NCI-H1417 treated with DMSO at 0.1 percent for 48 hours (cell line): ENCODE data around the gene AKR1C8.

ENCODE experiments used
- DNase-seq: peaks from one replicate; lab custom pipeline; 2025; lab: John Stamatoyannopoulos, UW

Gene AKR1C8

DNA sequence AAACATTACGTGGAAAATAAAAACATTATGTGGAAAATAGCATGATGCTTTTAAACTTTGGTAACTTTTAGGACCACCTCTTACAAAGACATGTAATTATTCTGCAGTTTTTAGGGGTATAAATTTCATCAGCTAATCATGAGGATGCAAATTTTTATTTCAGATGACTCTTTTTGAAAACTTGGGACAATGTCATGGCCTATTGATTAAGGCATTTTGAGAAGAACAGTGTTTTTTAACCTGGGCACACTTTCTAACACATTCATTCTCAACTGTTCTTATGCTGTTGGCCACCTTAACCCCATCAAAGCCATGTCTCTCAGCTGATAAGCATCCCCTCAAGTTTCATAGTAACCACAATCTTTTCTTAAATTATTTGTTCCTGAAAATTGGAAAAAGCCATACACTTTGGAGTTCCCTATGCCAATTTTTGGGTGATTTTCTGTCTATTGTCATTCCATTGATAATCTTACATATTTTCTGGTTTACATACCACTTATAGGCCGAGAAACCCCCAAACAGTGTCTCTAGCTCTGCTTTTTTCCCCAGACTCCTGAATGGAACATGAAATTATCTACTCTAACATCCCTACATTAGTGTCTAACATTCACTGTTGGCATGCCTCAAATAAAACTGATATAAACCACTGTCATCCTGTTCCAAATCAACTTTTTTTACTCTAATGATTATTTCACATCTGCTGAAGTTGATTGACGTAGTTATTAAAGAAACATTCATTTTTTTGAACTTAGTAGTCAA, 76.1 kb downstream of the AKR1C8 start:
- DNase-seq: no peak

DNA sequence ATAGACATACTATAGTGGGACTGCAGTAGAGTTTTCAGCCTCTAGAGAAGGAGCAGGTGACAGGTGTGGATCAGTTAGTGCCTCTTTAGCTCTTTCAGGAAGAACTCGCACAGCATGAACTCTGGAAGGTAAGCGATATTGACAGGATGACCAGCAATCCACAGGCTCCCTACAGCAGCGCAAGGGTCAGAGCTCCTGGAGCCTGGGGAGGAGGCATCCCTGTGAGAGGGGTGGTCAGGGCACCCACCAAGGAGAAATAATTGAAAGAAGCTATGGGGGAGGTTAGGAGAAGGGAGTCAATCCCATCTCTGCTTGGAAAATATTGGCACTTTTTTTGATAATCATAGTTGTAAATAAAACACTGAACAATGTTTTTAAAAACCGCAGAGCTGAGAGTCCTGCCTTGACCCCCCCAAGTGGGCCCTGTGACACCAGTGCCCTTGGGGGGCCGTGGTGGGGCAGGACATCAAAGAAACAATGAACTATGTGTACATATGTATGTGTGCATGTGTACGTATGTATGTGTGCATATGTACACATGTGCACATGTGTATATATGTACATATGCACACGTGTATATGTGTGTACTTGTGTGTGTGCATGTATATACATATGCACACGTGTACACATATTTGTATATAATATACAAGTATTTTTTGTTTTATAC, 77.0 kb downstream of the AKR1C8 start:
- DNase-seq: no peak

DNA sequence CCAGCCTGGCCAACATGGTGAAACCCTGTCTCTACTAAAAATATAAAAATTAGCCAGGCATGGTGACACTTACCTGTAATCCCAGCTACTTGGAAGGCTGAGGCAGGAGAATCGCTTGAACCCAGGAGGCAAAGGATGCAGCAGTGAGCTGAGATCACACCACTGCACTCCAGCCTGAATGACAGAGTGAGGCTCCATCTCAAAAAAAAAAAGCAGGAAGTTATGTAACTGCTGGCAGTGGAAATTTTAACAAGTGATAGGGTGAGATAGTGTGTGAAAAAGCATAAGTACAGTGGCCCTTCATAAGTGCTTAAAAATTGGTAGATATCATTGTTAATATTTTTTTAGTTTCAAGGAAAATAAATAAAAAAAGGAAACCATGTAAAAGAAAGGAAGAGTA, 78.4 kb downstream of the AKR1C8 start:
- DNase-seq: no peak

DNA sequence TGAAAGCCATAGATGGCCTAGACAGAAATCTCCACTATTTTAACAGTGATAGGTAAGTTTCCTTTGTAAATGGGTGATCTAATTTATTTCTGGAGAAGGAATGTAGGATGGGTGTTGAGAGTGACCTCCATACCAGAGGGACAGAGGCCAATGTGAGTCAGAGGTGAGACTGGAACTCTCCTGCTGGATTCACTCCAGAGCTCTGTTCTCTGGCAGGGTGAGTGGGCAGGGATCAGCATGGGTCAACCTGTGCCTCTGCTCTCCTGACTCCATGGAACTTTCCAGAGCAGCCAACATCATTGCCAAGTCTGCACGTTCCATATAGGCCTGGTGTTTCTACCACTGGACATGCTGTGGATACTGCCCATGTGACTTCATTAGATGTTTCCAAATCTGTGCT, 79.3 kb downstream of the AKR1C8 start:
- no peak for DNase-seq
